Measurements from ENCODE around the gene WDR41. TPM values are rescaled to one million over a fixed set of nuclear protein-coding genes. Genes with fewer than 3 reads are reported as not detected.

The WDR41 gene
- total RNA-seq, 1 experiment from 2014 or later: 25.2 TPM

DNA sequence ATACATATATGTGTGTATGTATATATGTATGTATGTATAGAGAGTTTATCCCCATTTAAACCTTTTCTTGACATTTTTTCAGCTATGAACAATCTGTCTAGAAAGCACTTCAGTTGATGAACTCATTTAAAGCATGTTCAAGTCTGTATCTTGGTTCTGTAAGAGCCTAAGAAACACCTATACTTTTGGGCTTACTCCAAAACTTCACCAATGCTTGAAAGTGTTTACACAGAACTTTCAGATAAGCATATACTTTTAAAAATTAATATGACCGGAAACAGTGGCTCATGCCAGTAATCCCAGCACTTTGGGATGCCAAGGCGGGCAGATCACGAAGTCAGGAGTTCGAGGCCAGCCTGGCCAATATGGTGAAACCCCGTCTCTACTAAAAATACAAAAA lies 30.8 kb downstream of the WDR41 start:
- H3K9me2 ChIP-seq (ENCODE audit: insufficient read depth): no peaks in the 10 kb centered on the region
- ChIA-PET POLR2A (ENCODE audit: unreplicated experiment) (no interaction called here), CTCF (no interaction called here)
- H3K4me2 ChIP-seq: no peak overlapping the region
- BruUV-seq (replicated peaks): no TSS peak
- no peaks in the 10 kb centered on the region for H4K20me1 ChIP-seq (ENCODE audit: insufficient read depth)
- H3K4me3 ChIP-seq: no peak overlapping the region
- H3K36me3 ChIP-seq (ENCODE audit: low read depth): no peaks in the 10 kb centered on the region
- H3K27ac ChIP-seq: no peak overlapping the region
- H3K9me3 ChIP-seq (ENCODE audit: insufficient read depth, low read depth): no peaks in the 10 kb centered on the region
- H3K4me1 ChIP-seq (replicated peaks; ENCODE audit: insufficient read depth): no peaks in the 10 kb centered on the region
- TF ChIP-seq CTCF (conservative IDR thresholded peaks at IDR 0.05): no peak
- no peak for TF ChIP-seq EZH2 (IDR thresholded peaks at IDR 0.05; ENCODE audit: low read depth)
- intact Hi-C loops (cut with micrococcal nuclease; ENCODE audit: unreplicated experiment): no loop called here
- H2AFZ ChIP-seq: no peak overlapping the region
- no peaks in the 10 kb centered on the region for H3K79me2 ChIP-seq (ENCODE audit: low read depth)
- H3F3A ChIP-seq (ENCODE audit: insufficient read depth, low read depth): peaks cover 4% of the 10 kb centered on the region; the same call in 1 of the 2 replicates
- H3K27me3 ChIP-seq (ENCODE audit: insufficient read depth, low read depth): no peaks in the 10 kb centered on the region
- DNase-seq: no peak

DNA sequence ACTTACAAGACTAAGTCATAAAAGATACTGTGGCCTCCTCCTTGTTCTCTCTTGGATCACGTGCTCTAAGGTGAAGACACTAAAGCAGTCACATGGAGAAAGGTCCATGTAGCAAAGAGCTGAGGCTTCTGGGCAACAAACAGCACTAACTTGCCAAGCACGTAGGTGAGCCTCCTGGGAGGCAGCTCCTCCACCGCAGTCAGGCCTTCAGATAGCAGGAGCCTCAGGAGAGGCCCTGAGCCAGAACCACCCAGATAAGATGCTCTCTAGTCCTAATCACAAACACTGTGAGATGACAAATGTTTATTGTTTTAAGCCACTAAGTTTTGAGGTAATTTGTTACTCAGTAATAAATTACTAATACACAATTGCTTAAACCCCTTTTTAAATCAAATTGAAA lies 38.0 kb downstream of the WDR41 start:
- ChIA-PET POLR2A (ENCODE audit: unreplicated experiment) (no interaction called here), CTCF (no interaction called here)
- Histone ChIP-seq H4K20me1 (ENCODE audit: insufficient read depth) (no peaks in the 10 kb centered on the region), H3K27me3 (ENCODE audit: insufficient read depth, low read depth) (no peaks in the 10 kb centered on the region), H2AFZ (no peak overlapping the region), H3K9me2 (ENCODE audit: insufficient read depth) (no peaks in the 10 kb centered on the region), H3K79me2 (ENCODE audit: low read depth) (no peaks in the 10 kb centered on the region), H3K27ac (no peak overlapping the region), H3K4me1 (replicated peaks; ENCODE audit: insufficient read depth) (no peaks in the 10 kb centered on the region), H3K36me3 (ENCODE audit: low read depth) (no peaks in the 10 kb centered on the region; the same call in 1 of the 2 replicates), H3K4me3 (no peak overlapping the region), H3F3A (ENCODE audit: insufficient read depth, low read depth) (no peaks in the 10 kb centered on the region), H3K4me2 (no peak overlapping the region), H3K9me3 (ENCODE audit: insufficient read depth, low read depth) (no peaks in the 10 kb centered on the region)
- intact Hi-C loops (cut with micrococcal nuclease; ENCODE audit: unreplicated experiment): no loop called here
- no TSS peak for BruUV-seq (replicated peaks)
- no peak for DNase-seq
- TF ChIP-seq EZH2 (IDR thresholded peaks at IDR 0.05; ENCODE audit: low read depth) (no peak), CTCF (conservative IDR thresholded peaks at IDR 0.05) (no peak)

- POLR2A ChIA-PET (ENCODE audit: unreplicated experiment): no interaction called here
- Histone ChIP-seq H4K20me1 (ENCODE audit: insufficient read depth) (no peaks in the 10 kb centered on the region), H2AFZ (no peak overlapping the region), H3K79me2 (ENCODE audit: low read depth) (no peaks in the 10 kb centered on the region), H3K9me3 (ENCODE audit: insufficient read depth, low read depth) (no peaks in the 10 kb centered on the region), H3K27me3 (ENCODE audit: insufficient read depth, low read depth) (no peaks in the 10 kb centered on the region), H3F3A (ENCODE audit: insufficient read depth, low read depth) (no peaks in the 10 kb centered on the region), H3K36me3 (ENCODE audit: low read depth) (no peaks in the 10 kb centered on the region; the same call in 1 of the 2 replicates), H3K4me1 (replicated peaks; ENCODE audit: insufficient read depth) (no peaks in the 10 kb centered on the region), H3K4me3 (no peak overlapping the region), H3K4me2 (no peak overlapping the region), H3K9me2 (ENCODE audit: insufficient read depth) (no peaks in the 10 kb centered on the region), H3K27ac (no peak overlapping the region)
- TF ChIP-seq EZH2 (IDR thresholded peaks at IDR 0.05; ENCODE audit: low read depth): no peak
- TF ChIP-seq CTCF (conservative IDR thresholded peaks at IDR 0.05): no peak
- no peak for DNase-seq
- intact Hi-C loops (cut with micrococcal nuclease; ENCODE audit: unreplicated experiment): no loop called here
- no TSS peak for BruUV-seq (replicated peaks)
- CTCF ChIA-PET: no interaction called here
These were observed 39.8 kb downstream of the WDR41 start for GRCh38 chr5:77452351-77452750.
